ENCODE results near the gene TM4SF4.
A peak's percentile ranks its signal among the peaks of the same experiment; 100 is the strongest.

TM4SF4 gene

GRCh38 chr3:149541091-149541491 lies 66.6 kb downstream of the TM4SF4 start:
- TF ChIP-seq ARNTL (CRISPR knock-in tag; IDR thresholded peaks at IDR 0.05; ENCODE audit: borderline replicate concordance, low read depth) (no peak), ISL1 (CRISPR knock-in tag; IDR thresholded peaks at IDR 0.05) (no peak), ESRRG (CRISPR knock-in tag; IDR thresholded peaks at IDR 0.05) (no peak), ZFP30 (CRISPR knock-in tag; IDR thresholded peaks at IDR 0.05) (no peak)
- ATAC-seq, result peak; percentile 39

GRCh38 chr3:149542375-149543312 lies 68.1 kb downstream of the TM4SF4 start:
- peak; percentile 55 for ATAC-seq
- TF ChIP-seq GLIS3 (CRISPR knock-in tag; IDR thresholded peaks at IDR 0.05), result peak; percentile 83
- TF ChIP-seq ZFP3 (CRISPR knock-in tag; IDR thresholded peaks at IDR 0.05), result peak; percentile 85
- TF ChIP-seq CREB5 (CRISPR knock-in tag; IDR thresholded peaks at IDR 0.05; ENCODE audit: low read depth), result peak; percentile 65; the same call in 1 of the 2 replicates
- TF ChIP-seq POU6F1 (CRISPR knock-in tag; IDR thresholded peaks at IDR 0.05; ENCODE audit: borderline replicate concordance, low read depth), result no peak
- TF ChIP-seq ARNTL (CRISPR knock-in tag; IDR thresholded peaks at IDR 0.05; ENCODE audit: borderline replicate concordance, low read depth), result no peak
- TF ChIP-seq TCF4 (CRISPR knock-in tag; IDR thresholded peaks at IDR 0.05; ENCODE audit: borderline replicate concordance), result 0 out of 2 replicates have a peak, but pooled peaks have one; percentile 27
- TF ChIP-seq PATZ1 (CRISPR knock-in tag; IDR thresholded peaks at IDR 0.05; ENCODE audit: borderline replicate concordance), result peak; percentile 84; the same call in 1 of the 2 replicates
- TF ChIP-seq ISL1 (CRISPR knock-in tag; IDR thresholded peaks at IDR 0.05), result peak; percentile 96
- TF ChIP-seq BACH2 (CRISPR knock-in tag; IDR thresholded peaks at IDR 0.05; ENCODE audit: borderline replicate concordance), result no peak
- no peak for TF ChIP-seq PPARA (CRISPR knock-in tag; IDR thresholded peaks at IDR 0.05; ENCODE audit: borderline replicate concordance)
- no peak for TF ChIP-seq ZC3H10 (CRISPR knock-in tag; IDR thresholded peaks at IDR 0.05)
- peak; percentile 64; the same call in 1 of the 2 replicates for TF ChIP-seq SNAI2 (CRISPR knock-in tag; IDR thresholded peaks at IDR 0.05)
- no peak for TF ChIP-seq ESRRG (CRISPR knock-in tag; IDR thresholded peaks at IDR 0.05)
- peak; percentile 85; the same call in 1 of the 2 replicates for TF ChIP-seq CSDC2 (CRISPR knock-in tag; IDR thresholded peaks at IDR 0.05)
- TF ChIP-seq TSHZ2 (CRISPR knock-in tag; IDR thresholded peaks at IDR 0.05), result peak; percentile 24; the same call in 1 of the 2 replicates
- TF ChIP-seq ZNF565 (CRISPR knock-in tag; conservative IDR thresholded peaks at IDR 0.05; ENCODE audit: low read depth), result no peak
- TF ChIP-seq ZNF8 (CRISPR knock-in tag; IDR thresholded peaks at IDR 0.05), result no peak
- peak; percentile 27; the same call in 1 of the 2 replicates for TF ChIP-seq ZFP30 (CRISPR knock-in tag; IDR thresholded peaks at IDR 0.05)

- ATAC-seq, result 0 out of 3 replicates have a peak, but pooled peaks have one; percentile 3
- TF ChIP-seq OSR1 (CRISPR knock-in tag; IDR thresholded peaks at IDR 0.05) (no peak), PATZ1 (CRISPR knock-in tag; IDR thresholded peaks at IDR 0.05; ENCODE audit: borderline replicate concordance) (no peak), PPARA (CRISPR knock-in tag; IDR thresholded peaks at IDR 0.05; ENCODE audit: borderline replicate concordance) (no peak), TSHZ2 (CRISPR knock-in tag; IDR thresholded peaks at IDR 0.05) (no peak), ZNF565 (CRISPR knock-in tag; conservative IDR thresholded peaks at IDR 0.05; ENCODE audit: low read depth) (no peak), ISL1 (CRISPR knock-in tag; IDR thresholded peaks at IDR 0.05) (no peak), ARNTL (CRISPR knock-in tag; IDR thresholded peaks at IDR 0.05; ENCODE audit: borderline replicate concordance, low read depth) (no peak), ESRRG (CRISPR knock-in tag; IDR thresholded peaks at IDR 0.05) (no peak), CSRNP3 (CRISPR knock-in tag; IDR thresholded peaks at IDR 0.05) (no peak), SNAI2 (CRISPR knock-in tag; IDR thresholded peaks at IDR 0.05) (no peak), ZFP3 (CRISPR knock-in tag; IDR thresholded peaks at IDR 0.05) (no peak), TCF4 (CRISPR knock-in tag; IDR thresholded peaks at IDR 0.05; ENCODE audit: borderline replicate concordance) (no peak)
Observed at GRCh38 chr3:149545049-149545448, 70.6 kb downstream of the TM4SF4 start.
